CD4-positive, alpha-beta T cell treated with Interleukin-21 for 1 hour (primary cell): ENCODE measurements around the gene MND1.
"Not testable (repeated sequence)": the region's sequence is repeated elsewhere in the genome, so short reads cannot be mapped to it uniquely, and the experiment has no call there.

Experiments used
- DNase-seq: peaks from one replicate; pipeline ENCODE4 v3.0.0-alpha.2; 2020

The MND1 gene

GRCh38 chr4:153407906-153408305 lies 63.4 kb downstream of the MND1 start:
- no peak for DNase-seq

- DNase-seq: no peak
Measured at GRCh38 chr4:153408932-153409331, 64.4 kb downstream of the MND1 start.

- no peak for DNase-seq
Measured at GRCh38 chr4:153409412-153409811, 64.9 kb downstream of the MND1 start.

DNA sequence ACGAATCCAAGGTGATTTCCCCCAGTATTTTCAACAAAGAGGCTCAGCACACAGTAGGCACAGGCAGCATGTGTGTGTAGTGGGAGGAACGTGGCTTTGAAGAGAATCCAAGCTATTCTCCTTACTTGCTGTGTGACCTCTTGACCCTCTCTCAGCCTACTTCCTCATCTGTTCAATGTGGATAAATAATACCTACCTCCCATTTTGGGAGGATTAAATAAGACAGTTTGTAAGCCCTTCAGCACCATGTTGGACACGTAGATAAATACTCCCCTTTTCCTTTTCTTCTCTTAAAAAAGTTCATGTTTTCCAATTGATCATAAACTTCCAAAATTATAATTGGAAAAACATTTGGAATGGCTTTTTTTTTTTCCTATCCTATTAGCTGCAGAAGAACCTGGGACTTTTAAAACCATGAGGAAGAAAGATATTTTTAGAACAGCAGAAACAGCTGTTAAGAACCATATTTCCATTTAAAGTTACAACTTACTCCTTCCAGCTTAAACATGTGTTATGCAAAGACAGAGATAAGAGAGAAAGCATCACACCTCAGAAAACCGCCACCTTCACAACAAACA lies 65.5 kb downstream of the MND1 start:
- DNase-seq: no peak

DNA sequence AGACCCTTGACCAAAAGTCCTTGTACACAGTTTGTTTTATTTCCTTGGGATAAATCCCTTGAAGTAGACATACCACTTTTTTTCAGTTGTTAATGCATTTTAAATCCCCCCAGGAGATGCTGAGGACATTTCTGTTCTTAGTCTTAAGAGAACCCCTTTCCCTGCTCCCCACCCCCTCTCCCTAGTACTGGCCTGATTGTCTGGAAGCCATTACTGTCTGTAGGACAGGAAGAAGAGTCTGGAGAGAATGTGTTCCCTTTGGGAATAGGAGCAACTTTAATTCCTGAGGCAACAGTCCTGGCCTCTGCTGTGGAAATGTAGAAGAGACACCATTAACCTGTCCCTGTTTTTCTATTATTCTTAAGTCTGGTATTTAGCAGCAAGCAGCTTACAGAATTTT lies 69.4 kb downstream of the MND1 start:
- no peak for DNase-seq

DNA sequence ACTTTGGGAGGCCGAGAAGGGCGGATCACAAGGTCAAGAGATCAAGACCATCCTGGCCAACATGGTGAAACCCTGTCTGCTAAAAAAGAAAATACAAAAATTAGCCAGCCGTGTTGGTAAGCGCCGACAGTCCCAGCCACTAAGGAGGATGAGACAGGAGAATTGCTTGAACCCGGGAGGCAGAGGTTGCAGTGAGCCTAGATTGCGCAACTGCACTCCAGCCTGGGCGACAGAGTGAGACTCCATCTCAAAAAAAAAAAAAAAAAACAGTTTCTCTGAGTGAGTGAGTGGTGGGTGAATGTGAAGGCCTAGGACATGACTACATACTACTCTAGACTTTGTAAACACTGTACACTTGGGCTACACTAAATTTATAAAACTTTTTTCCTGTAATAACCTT lies 72.0 kb downstream of the MND1 start:
- DNase-seq: not testable (repeated sequence)

- DNase-seq: no peak
Measured at GRCh38 chr4:153418121-153418520, 73.6 kb downstream of the MND1 start.

- DNase-seq: no peak
Measured at GRCh38 chr4:153418558-153418957, 74.1 kb downstream of the MND1 start.

GRCh38 chr4:153419029-153419428 lies 74.5 kb downstream of the MND1 start:
- no peak for DNase-seq

DNA sequence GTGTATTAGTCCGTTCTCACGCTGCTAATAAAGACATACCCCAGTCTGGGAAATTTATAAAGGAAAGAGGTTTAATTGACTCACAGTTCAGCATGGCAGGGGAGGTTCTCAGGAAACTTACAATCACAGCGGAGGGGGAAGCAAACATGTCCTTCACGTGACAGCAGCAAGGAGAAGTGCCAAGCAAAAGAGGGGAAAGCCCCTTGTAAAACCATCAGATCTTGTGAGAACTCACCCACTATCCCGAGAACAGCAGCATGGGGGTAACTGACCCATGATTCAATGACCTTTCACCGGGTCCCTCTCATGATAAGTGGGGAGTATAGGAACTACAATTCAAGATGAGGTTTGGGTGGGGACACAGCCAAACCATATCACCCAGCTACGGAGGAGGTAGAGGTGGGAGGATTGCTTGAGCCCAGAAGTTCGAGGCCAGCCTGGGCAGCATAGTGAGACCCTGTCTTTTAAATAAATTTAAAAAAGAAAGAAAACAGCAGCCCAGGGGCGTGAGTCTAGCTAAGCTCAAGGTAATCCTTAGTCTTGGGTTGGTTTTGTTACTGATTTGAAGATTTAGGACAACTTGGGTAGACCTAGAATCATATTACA lies 75.3 kb downstream of the MND1 start:
- DNase-seq: no peak

DNA sequence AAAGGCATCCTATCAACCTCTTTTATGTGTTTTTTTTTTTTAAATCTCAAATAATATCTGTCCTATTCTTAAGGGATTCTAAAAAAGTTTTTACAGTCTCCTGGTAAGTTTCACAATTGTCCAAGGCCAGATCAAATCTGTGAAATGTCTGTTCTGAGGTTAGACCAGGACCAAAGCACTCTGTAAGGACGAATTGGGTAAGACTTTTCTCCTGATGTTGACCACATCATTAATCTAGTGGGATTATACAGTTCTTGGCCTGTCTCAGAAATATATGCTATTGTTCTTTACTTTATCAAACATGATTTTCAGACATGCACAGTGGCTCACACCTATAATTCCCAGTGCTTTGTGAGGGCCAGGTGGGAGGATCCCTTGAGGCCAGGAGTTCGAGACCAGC lies 75.9 kb downstream of the MND1 start:
- DNase-seq: no peak

DNA sequence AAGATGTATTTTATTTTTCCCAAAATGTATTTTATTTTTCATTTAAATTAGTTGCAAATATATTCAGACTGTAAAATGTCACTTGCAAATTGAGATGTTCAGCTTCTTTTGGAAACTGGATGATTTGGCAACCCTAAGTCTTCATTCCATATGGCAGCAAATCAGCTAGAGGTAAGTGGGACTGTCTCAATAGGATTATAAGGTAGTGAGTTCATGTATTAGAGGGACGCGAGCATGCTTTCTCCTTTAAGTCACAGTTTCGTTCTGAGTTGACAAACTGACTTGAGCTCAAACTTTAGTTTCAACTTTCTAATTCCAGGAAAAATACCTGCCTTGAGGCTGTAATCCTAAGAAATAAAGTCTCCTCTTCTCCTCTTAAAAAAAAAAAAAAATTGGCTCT lies 77.5 kb downstream of the MND1 start:
- no peak for DNase-seq

GRCh38 chr4:153426207-153426885 lies 81.9 kb downstream of the MND1 start:
- peak; percentile 45 for DNase-seq

DNA sequence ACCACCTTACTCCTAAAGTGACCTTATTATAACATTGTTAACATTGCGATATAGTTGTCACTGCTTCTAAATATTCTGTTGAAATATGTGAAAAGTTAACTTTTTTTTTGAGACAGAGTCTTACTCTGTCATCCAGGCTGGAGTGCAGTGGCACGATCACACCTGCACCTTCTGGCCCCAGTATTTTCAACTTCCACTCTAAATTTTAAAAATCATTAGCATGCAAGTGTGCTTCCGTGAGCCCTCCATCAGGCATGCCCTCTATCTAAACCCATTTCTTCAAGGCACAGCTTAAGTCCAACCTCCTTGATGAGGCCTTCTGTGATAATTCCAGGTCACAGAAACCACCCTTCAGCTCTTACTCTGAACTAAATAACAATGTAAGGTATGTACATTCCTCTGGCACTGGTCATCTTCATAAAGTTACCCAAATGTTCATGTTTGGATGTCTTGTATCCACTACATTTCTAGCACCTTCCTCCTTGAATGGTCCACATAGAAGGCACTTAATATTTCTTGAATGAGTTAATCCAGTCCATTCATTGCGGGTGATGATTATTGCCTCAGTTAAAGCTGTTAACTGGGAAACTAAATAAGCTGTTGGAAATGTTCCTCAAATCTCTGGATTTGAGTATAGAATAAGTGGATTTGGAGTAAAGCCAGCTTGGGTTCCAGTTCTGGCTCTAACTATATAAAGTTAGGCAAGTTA lies 83.0 kb downstream of the MND1 start:
- DNase-seq: no peak

DNA sequence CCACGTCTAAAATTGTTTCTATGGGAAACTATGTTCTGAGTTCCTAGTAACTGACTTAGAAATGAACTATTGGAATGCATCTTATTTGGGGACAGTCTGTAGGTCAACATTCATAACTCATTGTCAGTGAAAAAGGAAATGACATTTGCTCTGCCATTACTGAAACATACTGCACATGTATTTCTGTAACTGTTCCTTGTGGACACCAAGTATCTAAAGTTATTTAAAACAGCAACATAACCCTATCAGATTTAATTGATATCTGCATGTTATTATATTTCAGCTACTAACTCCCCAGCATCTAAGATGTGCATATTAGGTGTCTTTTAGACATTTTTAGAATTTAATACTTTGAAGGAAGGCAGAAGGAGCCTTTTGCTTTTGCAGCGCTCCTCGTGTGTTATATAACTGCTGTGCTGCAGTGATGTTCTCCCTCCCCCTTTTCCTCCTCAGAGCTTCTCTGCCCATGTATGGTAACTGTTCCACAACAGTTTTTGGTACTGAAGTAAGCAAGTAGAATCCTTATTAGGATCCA lies 84.5 kb downstream of the MND1 start:
- peak; percentile 22 for DNase-seq

DNA sequence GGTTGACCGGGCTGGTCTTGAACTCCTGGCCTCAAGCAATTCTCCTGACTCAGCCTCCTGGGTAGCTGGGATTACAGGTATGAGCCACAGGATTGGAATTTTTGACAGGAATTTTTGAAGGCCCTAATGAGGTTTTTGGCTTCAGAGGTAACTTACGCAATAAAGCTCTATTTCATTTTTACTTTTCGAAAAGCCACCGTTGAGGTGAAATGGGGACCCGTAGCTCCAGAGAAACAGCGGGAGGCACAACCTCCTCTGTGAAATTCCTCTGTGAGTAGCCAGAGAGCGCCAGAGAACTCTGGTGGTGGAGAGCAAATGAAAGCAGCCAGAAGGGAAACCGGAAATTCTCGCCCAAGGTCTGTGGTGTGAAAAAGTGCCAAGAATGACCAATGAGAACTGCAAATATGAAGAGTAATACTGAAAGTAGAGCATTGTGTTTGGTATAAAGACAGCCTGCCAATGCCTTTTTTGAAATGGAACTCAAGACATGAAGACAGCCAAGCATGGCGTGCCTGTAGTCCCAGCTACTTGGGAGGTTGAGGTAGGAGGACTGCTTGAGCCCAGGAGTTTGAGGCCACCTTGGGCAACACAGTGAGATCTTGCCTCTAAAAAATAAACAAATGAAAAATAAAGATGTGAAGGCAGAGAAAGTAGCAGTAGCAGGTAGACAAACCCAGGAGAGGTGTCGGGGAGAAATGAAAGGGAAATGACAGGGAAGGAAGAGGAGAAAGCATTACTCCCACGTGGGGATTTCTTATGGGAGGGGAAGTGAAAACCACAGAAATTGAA lies 88.7 kb downstream of the MND1 start:
- peak; percentile 87 for DNase-seq

GRCh38 chr4:153433754-153434105 lies 89.2 kb downstream of the MND1 start:
- no peak for DNase-seq

- no peak for DNase-seq
Measured at GRCh38 chr4:153434190-153434589, 89.7 kb downstream of the MND1 start.

DNA sequence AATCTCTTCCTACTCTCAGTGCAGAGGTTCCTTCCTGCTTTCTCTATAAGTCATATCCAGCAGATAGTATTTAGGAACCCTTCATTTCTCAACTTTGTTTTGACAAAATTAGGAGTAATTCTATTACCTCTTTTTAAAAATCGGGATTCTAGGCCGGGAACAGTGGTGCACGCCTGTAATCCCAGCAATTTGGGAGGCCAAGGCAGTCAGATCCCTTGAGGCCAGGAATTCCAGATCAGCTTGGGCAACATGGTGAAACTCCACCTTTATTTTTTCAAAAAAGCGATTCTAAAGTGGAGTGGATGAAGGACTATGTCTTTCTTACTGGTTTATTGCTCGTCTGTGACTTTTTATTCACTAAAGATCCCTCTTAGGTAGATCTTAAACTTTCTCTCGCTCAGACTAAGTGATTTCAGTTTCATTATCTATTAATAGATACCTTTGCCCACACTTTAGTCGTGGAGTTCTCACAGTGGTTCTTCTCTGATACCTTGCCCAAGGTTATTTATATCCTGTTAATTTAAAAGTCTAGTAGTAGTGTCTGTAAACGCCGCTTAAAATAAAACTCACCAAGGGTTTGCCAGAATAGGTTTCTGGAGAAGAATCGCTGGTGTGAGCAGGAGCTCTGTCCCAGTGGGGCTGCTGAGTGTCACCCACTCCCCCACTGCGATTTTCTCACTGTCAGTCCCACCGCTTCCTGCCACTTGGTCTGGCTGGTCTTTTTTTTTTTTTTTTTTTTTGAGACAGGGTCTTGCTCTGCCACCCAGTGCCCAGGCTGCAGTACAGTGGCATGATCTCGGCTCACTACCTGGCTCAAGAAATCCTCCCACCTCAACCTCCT lies 94.6 kb downstream of the MND1 start:
- DNase-seq: peak; percentile 66

DNA sequence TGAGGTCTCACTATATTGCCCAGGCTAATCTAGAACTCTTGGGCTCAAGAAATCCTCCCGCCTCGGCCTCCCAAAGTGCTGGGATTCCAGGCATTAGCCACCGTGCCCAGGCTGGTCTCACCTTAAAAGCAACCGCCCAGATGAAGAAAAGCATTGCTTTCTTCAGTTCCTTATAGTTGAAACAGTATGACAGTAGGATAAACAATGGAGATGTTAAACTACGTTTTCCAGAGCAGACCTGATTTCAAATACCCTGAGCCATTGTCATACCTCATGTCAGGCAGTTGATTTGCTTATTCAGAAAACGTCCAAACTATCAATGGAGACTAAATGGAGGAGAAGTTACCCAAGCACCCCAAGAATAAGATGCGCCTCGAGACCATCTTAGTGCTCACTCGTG lies 95.3 kb downstream of the MND1 start:
- no peak for DNase-seq

- no peak for DNase-seq
Measured at GRCh38 chr4:153440475-153440874, 96.0 kb downstream of the MND1 start.
